HepG2 (cell line): Measurements from ENCODE around the gene LAMC3. TPM values are rescaled to one million over a fixed set of nuclear protein-coding genes. Genes with fewer than 3 reads are reported as not detected.
A peak's percentile ranks its signal among the peaks of the same experiment; 100 is the strongest.

ENCODE experiments used
- EHMT2 ChIP-seq: fragments of 200-600 bp; sonication (generic); IDR thresholded peaks from 2 replicates; pipeline ENCODE4 v1.7.0; 2017; ENCODE audit warnings: antibody characterized with exemption, low read depth, low read length, borderline replicate concordance
- GLI4 ChIP-seq: sonication (generic); formaldehyde crosslinking; IDR thresholded peaks from 2 replicates; pipeline ENCODE4 v1.5.1; 2020; ENCODE audit warnings: missing genetic modification reagents, mild to moderate bottlenecking, moderate library complexity, borderline replicate concordance
- HNRNPK ChIP-seq: fragments of 200-400 bp; formaldehyde crosslinking; IDR thresholded peaks from 2 replicates; pipeline ENCODE4 v1.6.1; 2018; ENCODE audit warnings: low read length, low read depth, moderate library complexity, mild to moderate bottlenecking; ENCODE audit not compliant: poor library complexity, severe bottlenecking
- HOMEZ ChIP-seq: IDR thresholded peaks from 2 replicates; pipeline ENCODE4 v1.6.1; 2016; ENCODE audit warnings: low read depth
- KAT2B ChIP-seq: fragments of 150-350 bp; IDR thresholded peaks from 2 replicates; pipeline ENCODE4 v1.6.1; 2014; ENCODE audit warnings: low read depth, low read length, borderline replicate concordance
- KDM4B ChIP-seq: sonication (generic); formaldehyde crosslinking; IDR thresholded peaks from 2 replicates; pipeline ENCODE4 v1.4.0; 2020; ENCODE audit warnings: missing genetic modification reagents
- KMT2A ChIP-seq: sonication (generic); formaldehyde crosslinking; IDR thresholded peaks from 2 replicates; pipeline ENCODE4 v1.4.0; 2020; ENCODE audit warnings: missing genetic modification reagents
- MAZ ChIP-seq, 2 experiments: sonication (generic) in 1 of 2; formaldehyde crosslinking in 1 of 2; IDR thresholded peaks; 2 replicates each; pipeline versions ENCODE4 v1.5.0 to v1.6.1; 2012 to 2020; ENCODE audit warnings: low read depth in 2 of 2, mild to moderate bottlenecking in 2 of 2, borderline replicate concordance in 1 of 2, improper control_type of control experiment in 1 of 2, low read length in 1 of 2, missing genetic modification reagents in 1 of 2, moderate library complexity in 1 of 2
- NFE2 ChIP-seq: sonication (generic); formaldehyde crosslinking; IDR thresholded peaks from 2 replicates; pipeline ENCODE4 v1.4.0; 2020; ENCODE audit warnings: missing genetic modification reagents
- NR2F6 ChIP-seq, 2 experiments: IDR thresholded peaks; 2 replicates each; pipeline ENCODE4 v1.6.1; 2016; ENCODE audit warnings: antibody characterized with exemption in 1 of 2, mild to moderate bottlenecking in 1 of 2
- RFX3 ChIP-seq: IDR thresholded peaks from 2 replicates; pipeline ENCODE4 v1.6.1; 2016; ENCODE audit warnings: missing biosample characterization, missing genetic modification reagents
- RXRB ChIP-seq: IDR thresholded peaks from 2 replicates; pipeline ENCODE4 v1.6.1; 2016; ENCODE audit warnings: borderline replicate concordance, missing genetic modification reagents, missing compliant biosample characterization
- SRY ChIP-seq: sonication (generic); formaldehyde crosslinking; IDR thresholded peaks from 2 replicates; pipeline ENCODE4 v1.8.0; 2022; ENCODE audit warnings: mild to moderate bottlenecking, missing genetic modification reagents
- TOE1 ChIP-seq: sonication (generic); formaldehyde crosslinking; IDR thresholded peaks from 2 replicates; pipeline ENCODE4 v1.4.0; 2020; ENCODE audit warnings: mild to moderate bottlenecking, missing genetic modification reagents
- U2AF1 ChIP-seq: fragments of 200-400 bp; formaldehyde crosslinking; optimal IDR thresholded peaks from 2 replicates; pipeline ENCODE3; 2017; ENCODE audit warnings: mild to moderate bottlenecking, low read depth, low read length
- WIZ ChIP-seq: sonication (generic); formaldehyde crosslinking; IDR thresholded peaks from 2 replicates; pipeline ENCODE4 v1.5.1; 2020; ENCODE audit warnings: mild to moderate bottlenecking, missing genetic modification reagents
- ZBTB21 ChIP-seq: sonication (generic); formaldehyde crosslinking; IDR thresholded peaks from 2 replicates; pipeline ENCODE4 v1.4.0; 2020; ENCODE audit warnings: missing genetic modification reagents
- ZNF143 ChIP-seq: sonication (generic); formaldehyde crosslinking; IDR thresholded peaks from 2 replicates; pipeline ENCODE4 v1.4.0; 2020; ENCODE audit warnings: missing genetic modification reagents
- ZNF367 ChIP-seq: sonication (generic); formaldehyde crosslinking; IDR thresholded peaks from 2 replicates; pipeline ENCODE4 v1.4.0; 2020; ENCODE audit warnings: missing genetic modification reagents, borderline replicate concordance
- ZNF605 ChIP-seq: sonication (generic); formaldehyde crosslinking; IDR thresholded peaks from 2 replicates; pipeline ENCODE4 v1.8.0; 2022; ENCODE audit warnings: mild to moderate bottlenecking, missing genetic modification reagents
- ZNF816 ChIP-seq: sonication (generic); formaldehyde crosslinking; IDR thresholded peaks from 2 replicates; pipeline ENCODE4 v1.8.0; 2022; ENCODE audit warnings: missing genetic modification reagents, mild to moderate bottlenecking, borderline replicate concordance
- polyA plus RNA-seq, 8 experiments: library from polyadenylated mRNA; depleted of rRNA in 3 of 8; stranded (reverse) in 7 of 8; unstranded in 1 of 8; fragments of >200 nt; fragmentation: Illumina TruSeq in 4 of 8; extraction: Trizol in 4 of 8; gene quantifications; 2 replicates each; pipeline versions ENCODE4 v1.2.1 to v1.2.3, GENCODE V29; 2011 to 2016; ENCODE audit warnings: low read depth in 4 of 8, missing spikeins in 1 of 8, mixed read lengths in 1 of 8; ENCODE audit not compliant: insufficient read depth in 1 of 8
- total RNA-seq, 5 experiments: library from RNA; depleted of rRNA; stranded (reverse); fragments of >200 nt; fragmentation: Illumina TruSeq; extraction: Trizol; gene quantifications; 2 replicates each; pipeline ENCODE4 v1.2.3, GENCODE V29; 2016; ENCODE audit warnings: low read depth in 1 of 5
- TF ChIP-seq, protein P1 (sequence below): sonication (generic); formaldehyde crosslinking; IDR thresholded peaks from 2 replicates; pipeline ENCODE4 v1.4.0; 2020; ENCODE audit warnings: mild to moderate bottlenecking, missing genetic modification reagents
- TF ChIP-seq, protein P2 (sequence below): sonication (generic); formaldehyde crosslinking; IDR thresholded peaks from 2 replicates; pipeline ENCODE4 v1.4.0; 2020; ENCODE audit warnings: missing genetic modification reagents

Gene LAMC3
- total and polyA plus RNA-seq, 2 of the 13 experiments (the other 11 are each of a cell fraction or from before 2014, with no cell fraction given): 0.07 to 0.57 TPM

- TF ChIP-seq, protein P1, sequence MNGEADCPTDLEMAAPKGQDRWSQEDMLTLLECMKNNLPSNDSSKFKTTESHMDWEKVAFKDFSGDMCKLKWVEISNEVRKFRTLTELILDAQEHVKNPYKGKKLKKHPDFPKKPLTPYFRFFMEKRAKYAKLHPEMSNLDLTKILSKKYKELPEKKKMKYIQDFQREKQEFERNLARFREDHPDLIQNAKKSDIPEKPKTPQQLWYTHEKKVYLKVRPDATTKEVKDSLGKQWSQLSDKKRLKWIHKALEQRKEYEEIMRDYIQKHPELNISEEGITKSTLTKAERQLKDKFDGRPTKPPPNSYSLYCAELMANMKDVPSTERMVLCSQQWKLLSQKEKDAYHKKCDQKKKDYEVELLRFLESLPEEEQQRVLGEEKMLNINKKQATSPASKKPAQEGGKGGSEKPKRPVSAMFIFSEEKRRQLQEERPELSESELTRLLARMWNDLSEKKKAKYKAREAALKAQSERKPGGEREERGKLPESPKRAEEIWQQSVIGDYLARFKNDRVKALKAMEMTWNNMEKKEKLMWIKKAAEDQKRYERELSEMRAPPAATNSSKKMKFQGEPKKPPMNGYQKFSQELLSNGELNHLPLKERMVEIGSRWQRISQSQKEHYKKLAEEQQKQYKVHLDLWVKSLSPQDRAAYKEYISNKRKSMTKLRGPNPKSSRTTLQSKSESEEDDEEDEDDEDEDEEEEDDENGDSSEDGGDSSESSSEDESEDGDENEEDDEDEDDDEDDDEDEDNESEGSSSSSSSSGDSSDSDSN: no peak
- TF ChIP-seq KMT2A (CRISPR knock-in tag): no peak
- TF ChIP-seq NFE2 (CRISPR knock-in tag): no peak
- TF ChIP-seq KAT2B: no peak
- no peak for TF ChIP-seq GLI4 (CRISPR knock-in tag)
- TF ChIP-seq ZBTB21 (CRISPR knock-in tag): no peak
- no peak for TF ChIP-seq ZNF816
- TF ChIP-seq, protein P2, sequence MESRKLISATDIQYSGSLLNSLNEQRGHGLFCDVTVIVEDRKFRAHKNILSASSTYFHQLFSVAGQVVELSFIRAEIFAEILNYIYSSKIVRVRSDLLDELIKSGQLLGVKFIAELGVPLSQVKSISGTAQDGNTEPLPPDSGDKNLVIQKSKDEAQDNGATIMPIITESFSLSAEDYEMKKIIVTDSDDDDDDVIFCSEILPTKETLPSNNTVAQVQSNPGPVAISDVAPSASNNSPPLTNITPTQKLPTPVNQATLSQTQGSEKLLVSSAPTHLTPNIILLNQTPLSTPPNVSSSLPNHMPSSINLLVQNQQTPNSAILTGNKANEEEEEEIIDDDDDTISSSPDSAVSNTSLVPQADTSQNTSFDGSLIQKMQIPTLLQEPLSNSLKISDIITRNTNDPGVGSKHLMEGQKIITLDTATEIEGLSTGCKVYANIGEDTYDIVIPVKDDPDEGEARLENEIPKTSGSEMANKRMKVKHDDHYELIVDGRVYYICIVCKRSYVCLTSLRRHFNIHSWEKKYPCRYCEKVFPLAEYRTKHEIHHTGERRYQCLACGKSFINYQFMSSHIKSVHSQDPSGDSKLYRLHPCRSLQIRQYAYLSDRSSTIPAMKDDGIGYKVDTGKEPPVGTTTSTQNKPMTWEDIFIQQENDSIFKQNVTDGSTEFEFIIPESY (CRISPR knock-in tag): no peak
- no peak for TF ChIP-seq SRY (CRISPR knock-in tag)
- no peak for TF ChIP-seq ZNF367 (CRISPR knock-in tag)
- peak; percentile 77 for TF ChIP-seq EHMT2
- no peak for TF ChIP-seq ZNF143 (CRISPR knock-in tag)
- TF ChIP-seq NR2F6 (IDR thresholded peaks at IDR 0.05): no peak
- TF ChIP-seq NR2F6 (CRISPR knock-in tag; IDR thresholded peaks at IDR 0.05): no peak
- peak; percentile 23; the same call in 1 of the 2 replicates for TF ChIP-seq HOMEZ (CRISPR knock-in tag)
- no peak for TF ChIP-seq U2AF1
- no peak for TF ChIP-seq KDM4B (CRISPR knock-in tag)
- TF ChIP-seq RFX3 (CRISPR knock-in tag): no peak
- TF ChIP-seq HNRNPK: peak; percentile 17
- no peak for TF ChIP-seq WIZ (CRISPR knock-in tag)
- TF ChIP-seq ZNF605 (CRISPR knock-in tag): no peak
- no peak for TF ChIP-seq MAZ (IDR thresholded peaks at IDR 0.05; ENCODE audit: borderline replicate concordance, low read depth, low read length)
- no peak for TF ChIP-seq MAZ (CRISPR knock-in tag; IDR thresholded peaks at IDR 0.05; ENCODE audit: low read depth)
- no peak for TF ChIP-seq TOE1 (CRISPR knock-in tag)
- TF ChIP-seq RXRB (CRISPR knock-in tag): no peak
Observed at GRCh38 chr9:131122158-131122557, 113.2 kb downstream of the LAMC3 start (continued).
